ENCODE results near the gene CRKL. TPM values are rescaled to one million over a fixed set of nuclear protein-coding genes. Genes with fewer than 3 reads are reported as not detected.

CRKL gene
- total RNA-seq, 1 experiment from 2014 or later, result 106 TPM

- Histone ChIP-seq H3K79me1 (ENCODE audit: insufficient read depth, low read depth, low read length, poor library complexity, severe bottlenecking) (peaks cover 5% of the 10 kb centered on the region), H3K23ac (ENCODE audit: insufficient read length, low read depth, low read length) (no peak overlapping the region), H2BK5ac (ENCODE audit: insufficient read length, low read length) (no peak overlapping the region), H3K4me2 (ENCODE audit: insufficient read depth, insufficient read length, low read length) (no peak overlapping the region), H2AFZ (ENCODE audit: low read length) (no peak overlapping the region), H3K23me2 (ENCODE audit: insufficient read length, low read depth, low read length, poor library complexity, severe bottlenecking) (no peaks in the 10 kb centered on the region), H4K8ac (replicated peaks; ENCODE audit: insufficient read length, low read depth, low read length) (no peak overlapping the region), H3K18ac (ENCODE audit: insufficient read length, low read depth, low read length) (no peak overlapping the region), H3T11ph (ENCODE audit: low read length) (no peak overlapping the region), H3K27me3 (ENCODE audit: insufficient read depth, low read length) (no peaks in the 10 kb centered on the region), H2BK20ac (ENCODE audit: low read depth, low read length, poor library complexity, severe bottlenecking) (no peak overlapping the region), H2AK5ac (ENCODE audit: insufficient read length, low read length) (no peak overlapping the region), H3K14ac (ENCODE audit: insufficient read depth, low read length) (no peak overlapping the region), H3K79me2 (ENCODE audit: insufficient read depth, low read length) (peaks cover 3% of the 10 kb centered on the region; the same call in 1 of the 2 replicates), H3K4ac (ENCODE audit: low read depth, low read length) (no peak overlapping the region), H3K9me3 (ENCODE audit: control insufficient read depth, low read depth, low read length) (no peaks in the 10 kb centered on the region), H4K5ac (ENCODE audit: insufficient read length, low read depth, low read length) (no peak overlapping the region), H3K27ac (ENCODE audit: insufficient read length, low read depth, low read length) (no peak overlapping the region), H2BK12ac (ENCODE audit: insufficient read length, low read depth, low read length) (no peak overlapping the region), H4K20me1 (ENCODE audit: control insufficient read depth, insufficient read depth, insufficient read length) (no peaks in the 10 kb centered on the region), H4K91ac (ENCODE audit: insufficient read length, low read depth, low read length) (no peak overlapping the region), H3K4me1 (ENCODE audit: insufficient read depth, low read length) (no peaks in the 10 kb centered on the region), H2BK15ac (ENCODE audit: low read depth, low read length) (no peak overlapping the region), H3K56ac (ENCODE audit: insufficient read length, low read depth, low read length) (no peak overlapping the region), H3K9ac (ENCODE audit: extremely low read depth, insufficient read length, low read length) (no peak overlapping the region), H2BK120ac (ENCODE audit: low read depth, low read length, poor library complexity, severe bottlenecking) (no peak overlapping the region)
- peak overlapping the region in 2 of 3 experiments; percentile 18 to 26; a peak in 4 of 7 replicates for H3K27ac Mint-ChIP-seq
- DNase-seq, result no peak
- H3K4me1 Mint-ChIP-seq, result peaks cover 6 to 10% of the 10 kb centered on the region in 2 experiments
- TF ChIP-seq, protein P1, sequence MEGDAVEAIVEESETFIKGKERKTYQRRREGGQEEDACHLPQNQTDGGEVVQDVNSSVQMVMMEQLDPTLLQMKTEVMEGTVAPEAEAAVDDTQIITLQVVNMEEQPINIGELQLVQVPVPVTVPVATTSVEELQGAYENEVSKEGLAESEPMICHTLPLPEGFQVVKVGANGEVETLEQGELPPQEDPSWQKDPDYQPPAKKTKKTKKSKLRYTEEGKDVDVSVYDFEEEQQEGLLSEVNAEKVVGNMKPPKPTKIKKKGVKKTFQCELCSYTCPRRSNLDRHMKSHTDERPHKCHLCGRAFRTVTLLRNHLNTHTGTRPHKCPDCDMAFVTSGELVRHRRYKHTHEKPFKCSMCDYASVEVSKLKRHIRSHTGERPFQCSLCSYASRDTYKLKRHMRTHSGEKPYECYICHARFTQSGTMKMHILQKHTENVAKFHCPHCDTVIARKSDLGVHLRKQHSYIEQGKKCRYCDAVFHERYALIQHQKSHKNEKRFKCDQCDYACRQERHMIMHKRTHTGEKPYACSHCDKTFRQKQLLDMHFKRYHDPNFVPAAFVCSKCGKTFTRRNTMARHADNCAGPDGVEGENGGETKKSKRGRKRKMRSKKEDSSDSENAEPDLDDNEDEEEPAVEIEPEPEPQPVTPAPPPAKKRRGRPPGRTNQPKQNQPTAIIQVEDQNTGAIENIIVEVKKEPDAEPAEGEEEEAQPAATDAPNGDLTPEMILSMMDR (conservative IDR thresholded peaks at IDR 0.05), result no peak
- H3K36me3 Mint-ChIP-seq (ENCODE audit: insufficient read depth in 1 of 3, low read depth in 3 of 3), result peaks cover 20 to 57% (median 54%) of the 10 kb centered on the region in 3 experiments; a peak in 6 of 7 replicates
- H3K9me3 Mint-ChIP-seq, result no peaks in the 10 kb centered on the region
- WGBS (ENCODE audit: extremely low coverage, insufficient read length, low lambda C conversion rate), result no CpG with 5 or more reads among the region's 13 CpGs
- H3K4me3 Mint-ChIP-seq, result no peak overlapping the region; a peak in 1 of 5 replicates
- H3K27me3 Mint-ChIP-seq (ENCODE audit: low read depth), result peaks cover 6% of the 10 kb centered on the region
Observed at GRCh38 chr22:20952544-20953341, 35.5 kb downstream of the CRKL start.
